ENCODE data around the gene PHTF2. TPM values are rescaled to one million over a fixed set of nuclear protein-coding genes. Genes with fewer than 3 reads are reported as not detected.
"Not testable (repeated sequence)": the region's sequence is repeated elsewhere in the genome, so short reads cannot be mapped to it uniquely, and the experiment has no call there.

The PHTF2 gene
- total RNA-seq, 2 experiments from 2014 or later, result 70.4 to 71.7 TPM

DNA sequence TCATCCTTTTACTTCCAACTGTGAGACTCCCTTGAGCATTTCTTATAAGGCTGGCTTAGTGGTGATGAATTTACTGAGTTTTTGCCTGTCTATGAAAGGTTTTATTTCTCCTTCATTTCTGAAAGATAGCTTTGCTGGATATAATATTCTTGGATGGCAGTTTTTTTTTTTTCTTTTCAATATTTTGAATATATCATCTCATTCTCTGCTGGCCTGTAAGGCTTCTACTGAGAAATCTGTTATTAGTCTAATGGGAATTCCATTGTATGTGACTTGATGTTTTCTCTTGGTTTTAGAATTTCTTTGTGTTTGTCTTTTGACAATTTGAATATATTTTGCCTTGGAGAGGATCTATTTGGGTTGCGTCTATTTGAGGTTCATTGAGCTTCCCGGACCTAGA lies 22.4 kb downstream of the PHTF2 start:
- Mint-ChIP-seq H3K4me1 (peaks cover 31% of the 10 kb centered on the region), H3K9me3 (peaks cover 67% of the 10 kb centered on the region)
- CTCF ChIA-PET, result interaction anchor here (1.2 kb wide), 1 partner anchor 14 kb away, joined by 6 read pairs; no protein-coding TSS in a partner anchor

GRCh38 chr7:77822269-77822668 lies 23.7 kb downstream of the PHTF2 start:
- H3K27ac Mint-ChIP-seq, result no peak overlapping the region
- H3K27me3 Mint-ChIP-seq, result no peaks in the 10 kb centered on the region
- CTCF ChIA-PET, result no interaction called here
- peaks cover 83% of the 10 kb centered on the region for H3K36me3 Mint-ChIP-seq (ENCODE audit: low read depth)
- peaks cover 38% of the 10 kb centered on the region for H3K4me1 Mint-ChIP-seq
- POLR2A ChIA-PET, result interaction anchor here (0.8 kb wide), 1 partner anchor 9 kb away, joined by 3 read pairs; no protein-coding TSS in a partner anchor
- H3K4me3 Mint-ChIP-seq, result no peak overlapping the region
- peaks cover 59% of the 10 kb centered on the region for H3K9me3 Mint-ChIP-seq
- no peak for DNase-seq

More for the DNA sequence above, 22.4 kb downstream of the PHTF2 start:
- Mint-ChIP-seq H3K27ac (no peak overlapping the region), H3K27me3 (no peaks in the 10 kb centered on the region), H3K4me3 (no peak overlapping the region), H3K36me3 (ENCODE audit: low read depth) (peaks cover 89% of the 10 kb centered on the region)
- POLR2A ChIA-PET, result interaction anchor here (0.9 kb wide), 1 partner anchor 10 kb away, joined by 3 read pairs; no protein-coding TSS in a partner anchor
- no peak for DNase-seq

GRCh38 chr7:77823787-77824186 lies 25.2 kb downstream of the PHTF2 start:
- Mint-ChIP-seq H3K27ac (no peak overlapping the region), H3K4me1 (peaks cover 41% of the 10 kb centered on the region), H3K27me3 (no peaks in the 10 kb centered on the region), H3K9me3 (peaks cover 50% of the 10 kb centered on the region), H3K4me3 (no peak overlapping the region), H3K36me3 (ENCODE audit: low read depth) (peaks cover 72% of the 10 kb centered on the region)
- DNase-seq, result no peak
- ChIA-PET CTCF (no interaction called here), POLR2A (no interaction called here)

DNA sequence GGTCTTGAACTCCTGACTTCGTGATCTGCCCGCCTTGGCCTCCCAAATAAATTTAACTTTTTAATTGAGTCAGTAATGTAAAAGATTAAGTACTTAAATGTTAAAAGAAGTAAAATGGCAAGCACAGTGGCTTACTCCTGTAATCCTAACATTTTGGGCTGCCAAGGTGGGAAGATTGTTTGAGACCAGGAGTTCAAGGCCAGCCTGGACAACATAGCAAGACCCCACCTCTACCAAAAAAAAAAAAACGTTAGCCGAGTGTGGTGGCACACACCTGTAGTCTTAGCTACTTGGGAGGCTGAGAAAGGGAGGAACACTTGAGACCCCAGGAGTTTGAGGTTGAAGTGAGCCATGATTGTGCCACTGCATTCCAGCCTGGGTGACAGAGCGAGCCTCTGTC lies 26.1 kb downstream of the PHTF2 start:
- Mint-ChIP-seq H3K27ac (no peak overlapping the region), H3K27me3 (no peaks in the 10 kb centered on the region), H3K4me3 (no peak overlapping the region), H3K36me3 (ENCODE audit: low read depth) (peaks cover 64% of the 10 kb centered on the region), H3K4me1 (peaks cover 45% of the 10 kb centered on the region), H3K9me3 (peaks cover 43% of the 10 kb centered on the region)
- ChIA-PET CTCF (interaction anchor here (1.7 kb wide), 1 partner anchor 26 kb away, joined by 6 read pairs; the partner anchor contains the start of genes PHTF2 and TMEM60), POLR2A (no interaction called here)
- DNase-seq, result no peak

DNA sequence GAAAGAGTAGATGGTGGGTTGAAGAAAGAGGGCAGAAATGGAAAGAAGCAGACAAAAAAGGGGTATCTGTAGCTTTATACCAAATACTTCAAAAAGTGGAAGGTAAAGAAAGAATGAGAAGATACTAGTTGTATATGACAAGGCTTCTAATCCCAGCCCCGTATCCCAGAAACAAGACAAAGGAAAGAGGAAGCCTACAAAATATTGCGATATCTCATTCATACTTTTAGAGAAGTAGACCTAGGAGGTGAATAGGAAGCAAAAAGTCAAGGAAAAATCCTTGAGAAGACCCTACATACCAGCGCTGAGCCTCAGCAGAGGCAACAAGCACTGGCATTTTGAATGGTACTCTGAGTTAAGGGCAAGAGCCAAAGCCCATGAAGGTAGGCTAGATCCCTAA lies 26.6 kb downstream of the PHTF2 start:
- DNase-seq, result no peak
- CTCF ChIA-PET, result interaction anchor here (1.7 kb wide), 1 partner anchor 26 kb away, joined by 6 read pairs; the partner anchor contains the start of genes PHTF2 and TMEM60
- Mint-ChIP-seq H3K4me3 (no peak overlapping the region), H3K27me3 (no peaks in the 10 kb centered on the region), H3K36me3 (ENCODE audit: low read depth) (peaks cover 59% of the 10 kb centered on the region), H3K4me1 (peaks cover 48% of the 10 kb centered on the region), H3K9me3 (peaks cover 41% of the 10 kb centered on the region), H3K27ac (no peak overlapping the region)
- POLR2A ChIA-PET, result no interaction called here

DNA sequence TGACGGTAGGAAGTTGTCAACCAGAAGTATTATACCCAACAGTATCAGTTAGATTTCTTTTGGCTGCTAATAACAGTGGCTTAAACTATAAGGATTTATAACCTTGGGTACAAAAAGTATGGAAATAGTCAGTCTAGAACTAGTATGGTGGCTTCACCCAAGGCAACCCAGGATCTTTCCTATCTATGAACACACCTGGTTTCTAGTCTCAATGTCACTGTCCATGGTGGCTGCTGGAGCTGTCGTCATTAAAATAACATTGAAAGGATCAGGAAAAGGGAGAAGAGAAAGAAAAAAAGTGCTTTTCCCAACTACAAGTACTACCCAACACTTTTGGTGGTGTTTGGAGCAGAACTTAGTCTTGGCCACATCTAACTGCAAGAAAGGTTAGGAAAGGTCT lies 27.7 kb downstream of the PHTF2 start:
- POLR2A ChIA-PET, result no interaction called here

GRCh38 chr7:77827999-77828398 lies 29.4 kb downstream of the PHTF2 start:
- H3K4me1 Mint-ChIP-seq, result peaks cover 66% of the 10 kb centered on the region
- H3K36me3 Mint-ChIP-seq (ENCODE audit: low read depth), result peaks cover 49% of the 10 kb centered on the region
- no peak overlapping the region for H3K4me3 Mint-ChIP-seq
- peaks cover 17% of the 10 kb centered on the region for H3K9me3 Mint-ChIP-seq
- CTCF ChIA-PET, result interaction anchor here (0.8 kb wide), 1 partner anchor 177 kb away, joined by 3 read pairs; no protein-coding TSS in a partner anchor
- no peak overlapping the region for H3K27ac Mint-ChIP-seq
- no peaks in the 10 kb centered on the region for H3K27me3 Mint-ChIP-seq
- no peak for DNase-seq
- POLR2A ChIA-PET, result interaction anchor here (5.1 kb wide), 1 partner anchor 25 kb away, joined by 37 read pairs; no protein-coding TSS in a partner anchor

More for the DNA sequence above, 27.7 kb downstream of the PHTF2 start:
- peaks cover 57% of the 10 kb centered on the region for H3K36me3 Mint-ChIP-seq (ENCODE audit: low read depth)
- peaks cover 57% of the 10 kb centered on the region for H3K4me1 Mint-ChIP-seq
- no peak for DNase-seq
- peaks cover 29% of the 10 kb centered on the region for H3K9me3 Mint-ChIP-seq
- H3K27me3 Mint-ChIP-seq, result no peaks in the 10 kb centered on the region
- CTCF ChIA-PET, result interaction anchor here (1.7 kb wide), 1 partner anchor 28 kb away, joined by 6 read pairs; the partner anchor contains the start of genes PHTF2 and TMEM60
- no peak overlapping the region for H3K27ac Mint-ChIP-seq
- H3K4me3 Mint-ChIP-seq, result no peak overlapping the region

GRCh38 chr7:77830649-77831355 lies 32.2 kb downstream of the PHTF2 start:
- no peak for DNase-seq
- Mint-ChIP-seq H3K4me1 (peaks cover 72% of the 10 kb centered on the region), H3K9me3 (peaks cover under 1% of the 10 kb centered on the region), H3K27ac (peak overlapping the region; percentile 84), H3K27me3 (no peaks in the 10 kb centered on the region), H3K4me3 (no peak overlapping the region), H3K36me3 (ENCODE audit: low read depth) (peaks cover 36% of the 10 kb centered on the region)
- ChIA-PET CTCF (interaction anchor here (1.3 to 1.4 kb wide), 2 partner anchors 32 to 71 kb away, joined by 5 to 6 read pairs; partner anchors contain the start of genes PHTF2 and TMEM60), POLR2A (interaction anchor here (1.1 to 5.1 kb wide), 8 partner anchors 9 to 135 kb away, joined by 3 to 37 read pairs (median 6); partner anchors contain the start of genes PHTF2, RSBN1L and TMEM60)

DNA sequence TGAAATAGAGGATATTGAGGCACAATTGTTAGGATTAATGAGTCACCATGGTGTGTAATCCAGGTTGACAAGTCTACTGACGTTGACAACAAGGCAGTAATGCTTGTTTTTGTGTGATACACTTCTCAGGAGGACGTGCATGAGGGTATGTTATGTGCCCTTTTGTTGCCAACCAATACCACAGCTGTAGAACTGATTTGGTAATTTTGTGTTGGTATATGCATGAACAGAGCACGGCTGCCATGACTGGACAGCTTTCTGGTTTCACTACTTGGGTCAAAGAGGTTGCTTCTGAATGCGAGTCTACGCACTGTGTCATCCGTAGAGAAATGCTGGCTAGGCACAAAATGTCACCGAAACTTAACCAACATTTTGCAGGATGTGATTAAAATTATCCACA lies 32.9 kb downstream of the PHTF2 start:
- Mint-ChIP-seq H3K4me1 (peaks cover 69% of the 10 kb centered on the region), H3K27me3 (no peaks in the 10 kb centered on the region), H3K4me3 (peak overlapping the region; percentile 34), H3K36me3 (ENCODE audit: low read depth) (peaks cover 36% of the 10 kb centered on the region), H3K27ac (peak overlapping the region; percentile 84), H3K9me3 (no peaks in the 10 kb centered on the region)
- CTCF ChIA-PET, result interaction anchor here (0.7 to 1.4 kb wide), 4 partner anchors 33 to 72 kb away, joined by 3 to 6 read pairs (median 4); partner anchors contain the start of genes PHTF2 and TMEM60
- peak; percentile 63 for DNase-seq
- POLR2A ChIA-PET, result interaction anchor here (0.6 to 5.1 kb wide), 10 partner anchors 9 to 135 kb away, joined by 3 to 37 read pairs (median 6); partner anchors contain the start of genes PHTF2, RSBN1L and TMEM60

GRCh38 chr7:77831953-77832352 lies 33.4 kb downstream of the PHTF2 start:
- Mint-ChIP-seq H3K27ac (peak overlapping the region; percentile 84), H3K27me3 (no peaks in the 10 kb centered on the region), H3K4me1 (peaks cover 64% of the 10 kb centered on the region), H3K4me3 (peak overlapping the region; percentile 34), H3K36me3 (ENCODE audit: low read depth) (peaks cover 34% of the 10 kb centered on the region), H3K9me3 (no peaks in the 10 kb centered on the region)
- CTCF ChIA-PET, result interaction anchor here (0.7 to 1.4 kb wide), 3 partner anchors 33 to 72 kb away, joined by 3 to 5 read pairs (median 4); partner anchors contain the start of genes PHTF2 and TMEM60
- POLR2A ChIA-PET, result interaction anchor here (0.6 to 5.1 kb wide), 9 partner anchors 10 to 136 kb away, joined by 3 to 37 read pairs (median 7); partner anchors contain the start of genes PHTF2, RSBN1L and TMEM60
- DNase-seq, result no peak

GRCh38 chr7:77833136-77833535 lies 34.6 kb downstream of the PHTF2 start:
- H3K27me3 Mint-ChIP-seq, result no peaks in the 10 kb centered on the region
- peak overlapping the region; percentile 41 for H3K27ac Mint-ChIP-seq
- H3K4me3 Mint-ChIP-seq, result no peak overlapping the region
- ChIA-PET CTCF (interaction anchor here (1.3 to 2.2 kb wide), 3 partner anchors 20 to 71 kb away, joined by 5 to 9 read pairs (median 6); no protein-coding TSS in a partner anchor), POLR2A (interaction anchor here (1.5 to 3.2 kb wide), 5 partner anchors 11 to 187 kb away, joined by 5 to 50 read pairs (median 14); partner anchors contain the start of genes PHTF2 and TMEM60)
- no peaks in the 10 kb centered on the region for H3K9me3 Mint-ChIP-seq
- peaks cover 33% of the 10 kb centered on the region for H3K36me3 Mint-ChIP-seq (ENCODE audit: low read depth)
- peaks cover 64% of the 10 kb centered on the region for H3K4me1 Mint-ChIP-seq
- DNase-seq, result no peak

GRCh38 chr7:77836425-77836824 lies 37.9 kb downstream of the PHTF2 start:
- H3K27me3 Mint-ChIP-seq, H3K9me3 Mint-ChIP-seq, H3K27ac Mint-ChIP-seq, POLR2A ChIA-PET, H3K4me3 Mint-ChIP-seq, CTCF ChIA-PET, DNase-seq: not testable (repeated sequence)
- Mint-ChIP-seq H3K36me3 (ENCODE audit: low read depth) (peaks cover 23% of the 10 kb centered on the region), H3K4me1 (peaks cover 49% of the 10 kb centered on the region)

GRCh38 chr7:77837275-77837674 lies 38.7 kb downstream of the PHTF2 start:
- Mint-ChIP-seq H3K4me1 (peaks cover 40% of the 10 kb centered on the region), H3K27me3 (no peaks in the 10 kb centered on the region), H3K36me3 (ENCODE audit: low read depth) (peaks cover 24% of the 10 kb centered on the region), H3K4me3 (no peak overlapping the region), H3K9me3 (no peaks in the 10 kb centered on the region), H3K27ac (no peak overlapping the region)
- CTCF ChIA-PET, result interaction anchor here (1.4 kb wide), 1 partner anchor 185 kb away, joined by 5 read pairs; no protein-coding TSS in a partner anchor
- no peak for DNase-seq
- POLR2A ChIA-PET, result no interaction called here

All from activated CD4-positive, alpha-beta memory T cell treated with anti-CD3 and anti-CD28 coated beads, Interleukin-2, amount 10 ng/mL, durations not matched to agents 7 days and 5 days (primary cell).